ENCODE measurements around the gene OS9.
A peak's percentile ranks its signal among the peaks of the same experiment; 100 is the strongest.
"Not testable (repeated sequence)": the region's sequence is repeated elsewhere in the genome, so short reads cannot be mapped to it uniquely, and the experiment has no call there.

The OS9 gene

GRCh38 chr12:57693659-57694458, at the start of gene OS9:
Gene OS9 (plus strand): TSS chr12:57694132. CDS start chr12:57694162, 30 bp downstream.
- DNase-seq: peak; percentile 98

- not testable (repeated sequence) for DNase-seq
Observed at GRCh38 chr12:57645990-57646658, 47.8 kb upstream of the OS9 start.

GRCh38 chr12:57646659-57647049, 47.3 kb upstream of the OS9 start:
- not testable (repeated sequence) for DNase-seq

GRCh38 chr12:57654042-57654441, 39.9 kb upstream of the OS9 start:
- no peak for DNase-seq

- no peak for DNase-seq
Observed at GRCh38 chr12:57655541-57656240, 38.2 kb upstream of the OS9 start.

- not testable (repeated sequence) for DNase-seq
Observed at GRCh38 chr12:57656408-57656807, 37.5 kb upstream of the OS9 start.

- DNase-seq: no peak
Observed at GRCh38 chr12:57657744-57658143, 36.2 kb upstream of the OS9 start.

GRCh38 chr12:57658890-57659289, 35.0 kb upstream of the OS9 start:
- DNase-seq: no peak

- no peak for DNase-seq
Observed at GRCh38 chr12:57661376-57661775, 32.6 kb upstream of the OS9 start.

- DNase-seq: not testable (repeated sequence)
Observed at GRCh38 chr12:57665066-57665820, 28.7 kb upstream of the OS9 start.

- DNase-seq: no peak
Observed at GRCh38 chr12:57666897-57667296, 27.0 kb upstream of the OS9 start.

GRCh38 chr12:57669691-57670090, 24.2 kb upstream of the OS9 start:
- DNase-seq: not testable (repeated sequence)

- DNase-seq: not testable (repeated sequence)
Observed at GRCh38 chr12:57671811-57672210, 22.1 kb upstream of the OS9 start.

- no peak for DNase-seq
Observed at GRCh38 chr12:57672801-57673200, 21.1 kb upstream of the OS9 start.

- DNase-seq: no peak
Observed at GRCh38 chr12:57674691-57675090, 19.2 kb upstream of the OS9 start.

GRCh38 chr12:57677947-57678346, 16.0 kb upstream of the OS9 start:
- not testable (repeated sequence) for DNase-seq

- no peak for DNase-seq
Observed at GRCh38 chr12:57679697-57680096, 14.2 kb upstream of the OS9 start.

- DNase-seq: no peak
Observed at GRCh38 chr12:57687862-57688261, 6.1 kb upstream of the OS9 start.

GRCh38 chr12:57688931-57689330, 5.0 kb upstream of the OS9 start:
- DNase-seq: no peak

- no peak for DNase-seq
Observed at GRCh38 chr12:57692500-57692899, 1.4 kb upstream of the OS9 start.

- no peak for DNase-seq
Observed at GRCh38 chr12:57693317-57693658, 644 bp upstream of the OS9 start.

- DNase-seq: no peak
Observed at GRCh38 chr12:57694459-57695019, 607 bp downstream of the OS9 start.

All from NCI-H2171 (cell line).